A673 (cell line): Measurements from ENCODE around the gene SLC30A1.

ENCODE experiments used
- CTCF ChIP-seq: fragments of 300-800, 200-600 bp; sonication (generic); conservative IDR thresholded peaks from 2 replicates; pipeline ENCODE4 v1.5.1; 2017; ENCODE audit warnings: low read depth, mild to moderate bottlenecking, antibody characterized with exemption, low read length, moderate library complexity, mixed read lengths
- EZH2 ChIP-seq: fragments of 200-600 bp; sonication (generic); IDR thresholded peaks from 2 replicates; pipeline ENCODE4 v1.6.1; 2017; ENCODE audit warnings: borderline replicate concordance, low read depth, mild to moderate bottlenecking, mixed read lengths, antibody characterized with exemption, low read length; ENCODE audit not compliant: poor library complexity, severe bottlenecking

- TF ChIP-seq CTCF (no peak), EZH2 (no peak)
Measured at GRCh38 chr1:211578640-211579439, at the start of gene SLC30A1.
